Left hindlimb (tissue), 1 donor: ENCODE measurements around the gene SUMF1.
"Not testable (repeated sequence)": the region's sequence is repeated elsewhere in the genome, so short reads cannot be mapped to it uniquely, and the experiment has no call there.

Experiments used
- DNase-seq: peaks from one replicate; pipeline ENCODE4 v3.0.0-alpha.2; 2018

SUMF1 gene

GRCh38 chr3:4458961-4459360 lies 8.1 kb downstream of the SUMF1 start:
- no peak for DNase-seq

GRCh38 chr3:4456780-4457179 lies 10.3 kb downstream of the SUMF1 start:
- not testable (repeated sequence) for DNase-seq

- no peak for DNase-seq
Measured at GRCh38 chr3:4454142-4454541, 12.9 kb downstream of the SUMF1 start.

GRCh38 chr3:4449043-4449805 lies 17.8 kb downstream of the SUMF1 start:
- no peak for DNase-seq

- DNase-seq, result no peak
Measured at GRCh38 chr3:4448187-4448586, 18.9 kb downstream of the SUMF1 start.

GRCh38 chr3:4447295-4447999 lies 19.6 kb downstream of the SUMF1 start:
- DNase-seq, result no peak

GRCh38 chr3:4440951-4441350 lies 26.1 kb downstream of the SUMF1 start:
- no peak for DNase-seq

- DNase-seq, result no peak
Measured at GRCh38 chr3:4438296-4438695, 28.8 kb downstream of the SUMF1 start.

GRCh38 chr3:4432259-4432658 lies 34.8 kb downstream of the SUMF1 start:
- DNase-seq, result no peak

- DNase-seq, result no peak
Measured at GRCh38 chr3:4429648-4430350, 37.3 kb downstream of the SUMF1 start.

- DNase-seq, result no peak
Measured at GRCh38 chr3:4426782-4427344, 40.2 kb downstream of the SUMF1 start.

GRCh38 chr3:4426261-4426781 lies 40.7 kb downstream of the SUMF1 start:
- DNase-seq, result no peak

- DNase-seq, result no peak
Measured at GRCh38 chr3:4425707-4426106, 41.4 kb downstream of the SUMF1 start.

- DNase-seq, result no peak
Measured at GRCh38 chr3:4425055-4425454, 42.0 kb downstream of the SUMF1 start.

GRCh38 chr3:4421121-4421520 lies 45.9 kb downstream of the SUMF1 start:
- DNase-seq, result no peak

GRCh38 chr3:4419920-4420319 lies 47.1 kb downstream of the SUMF1 start:
- no peak for DNase-seq

- no peak for DNase-seq
Measured at GRCh38 chr3:4419386-4419785, 47.7 kb downstream of the SUMF1 start.

GRCh38 chr3:4418156-4418555 lies 48.9 kb downstream of the SUMF1 start:
- no peak for DNase-seq

GRCh38 chr3:4417449-4417848 lies 49.6 kb downstream of the SUMF1 start:
- DNase-seq, result no peak

GRCh38 chr3:4416961-4417360 lies 50.1 kb downstream of the SUMF1 start:
- no peak for DNase-seq

GRCh38 chr3:4416427-4416945 lies 50.6 kb downstream of the SUMF1 start:
- no peak for DNase-seq

- no peak for DNase-seq
Measured at GRCh38 chr3:4413467-4413866, 53.6 kb downstream of the SUMF1 start.

- DNase-seq, result no peak
Measured at GRCh38 chr3:4411833-4412232, 55.2 kb downstream of the SUMF1 start.
